Measurements from ENCODE around the gene PIAS2. TPM values are rescaled to one million over a fixed set of nuclear protein-coding genes. Genes with fewer than 3 reads are reported as not detected.

PIAS2 gene
- total and polyA plus RNA-seq, 4 donors: 5.6 to 17.2 (median 9.2) TPM

GRCh38 chr18:46794607-46795006 lies 122.7 kb downstream of the PIAS2 start:
- no peaks in the 10 kb centered on the region for H3K27me3 ChIP-seq (ENCODE audit: control insufficient read depth in 4 of 4, insufficient read depth in 4 of 4, low read length in 3 of 4)
- H3K9me3 ChIP-seq (ENCODE audit: control insufficient read depth in 4 of 4, low read length in 3 of 4): peaks cover 0 to 2% (median under 1%) of the 10 kb centered on the region in 4 donors
- no peak overlapping the region for H3K27ac ChIP-seq (ENCODE audit: low read depth in 1 of 2, low read length in 2 of 2)
- no peak for DNase-seq (ENCODE audit: low spot score)
- no peak for TF ChIP-seq GABPA (IDR thresholded peaks at IDR 0.05 in 1 of 2, conservative IDR thresholded peaks at IDR 0.05 in 1 of 2)
- TF ChIP-seq RXRA (IDR thresholded peaks at IDR 0.05): no peak
- TF ChIP-seq JUND (IDR thresholded peaks at IDR 0.05): no peak
- no peak for TF ChIP-seq TAF1 (conservative IDR thresholded peaks at IDR 0.05)
- TF ChIP-seq HNF4G (IDR thresholded peaks at IDR 0.05): no peak
- no peak for TF ChIP-seq ZBTB33 (IDR thresholded peaks at IDR 0.05)
- TF ChIP-seq YY1 (IDR thresholded peaks at IDR 0.05): no peak
- 85% methylated on average over 1 of the region's 1 CpG for WGBS
- no peak overlapping the region for H3K9ac ChIP-seq (ENCODE audit: low read depth in 1 of 2, low read length in 2 of 2)
- no peaks in the 10 kb centered on the region for H3K4me1 ChIP-seq (ENCODE audit: control insufficient read depth in 4 of 4, insufficient read depth in 4 of 4, low read length in 3 of 4)
- peaks cover 0 to 1% (median 0%) of the 10 kb centered on the region in 4 donors for H3K36me3 ChIP-seq (ENCODE audit: control insufficient read depth in 4 of 4, insufficient read depth in 3 of 4, low read depth in 1 of 4, low read length in 3 of 4)
- no peak overlapping the region for H3K4me3 ChIP-seq (ENCODE audit: low read depth in 1 of 3, low read length in 3 of 3)

DNA sequence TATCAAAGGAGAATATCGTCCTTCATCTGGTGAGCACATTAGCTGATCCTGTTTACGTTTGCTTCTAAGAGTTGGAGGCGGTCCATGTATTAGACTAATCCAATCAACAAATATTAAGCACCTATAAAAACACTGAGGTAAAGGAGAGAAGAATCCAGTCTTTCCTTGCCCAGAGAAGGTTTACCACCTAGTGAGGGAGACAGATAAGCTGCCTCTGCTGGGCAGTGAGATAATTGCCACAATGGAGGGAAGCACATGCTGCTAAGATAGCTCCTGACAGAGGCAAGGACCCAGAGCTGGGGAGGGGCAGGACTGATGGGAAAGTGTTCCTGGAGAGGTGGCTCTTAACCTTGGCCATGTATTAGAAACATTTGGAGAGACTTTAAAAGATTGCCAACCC lies 123.7 kb downstream of the PIAS2 start:
- H3K27ac ChIP-seq (ENCODE audit: low read depth in 1 of 2, low read length in 2 of 2): no peak overlapping the region
- no peaks in the 10 kb centered on the region for H3K4me1 ChIP-seq (ENCODE audit: control insufficient read depth in 4 of 4, insufficient read depth in 4 of 4, low read length in 3 of 4)
- TF ChIP-seq RXRA (IDR thresholded peaks at IDR 0.05) (no peak), FOXA2 (IDR thresholded peaks at IDR 0.05) (no peak), GABPA (IDR thresholded peaks at IDR 0.05 in 1 of 2, conservative IDR thresholded peaks at IDR 0.05 in 1 of 2) (no peak), RAD21 (IDR thresholded peaks at IDR 0.05) (no peak)
- TF ChIP-seq, protein P1, sequence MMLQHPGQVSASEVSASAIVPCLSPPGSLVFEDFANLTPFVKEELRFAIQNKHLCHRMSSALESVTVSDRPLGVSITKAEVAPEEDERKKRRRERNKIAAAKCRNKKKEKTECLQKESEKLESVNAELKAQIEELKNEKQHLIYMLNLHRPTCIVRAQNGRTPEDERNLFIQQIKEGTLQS (IDR thresholded peaks at IDR 0.05): no peak
- H3K9me3 ChIP-seq (ENCODE audit: control insufficient read depth in 4 of 4, low read length in 3 of 4): peaks cover 0 to 2% (median under 1%) of the 10 kb centered on the region in 4 donors
- H3K4me3 ChIP-seq (ENCODE audit: low read depth in 1 of 3, low read length in 3 of 3): no peak overlapping the region
- no peak for DNase-seq (ENCODE audit: low spot score)
- H3K36me3 ChIP-seq (ENCODE audit: control insufficient read depth in 4 of 4, insufficient read depth in 3 of 4, low read depth in 1 of 4, low read length in 3 of 4): peaks cover 0 to 1% (median 0%) of the 10 kb centered on the region in 4 donors
- no peaks in the 10 kb centered on the region for H3K27me3 ChIP-seq (ENCODE audit: control insufficient read depth in 4 of 4, insufficient read depth in 4 of 4, low read length in 3 of 4)
- 79% methylated on average over 3 of the region's 3 CpGs for WGBS
- no peak overlapping the region for H3K9ac ChIP-seq (ENCODE audit: low read depth in 1 of 2, low read length in 2 of 2)

DNA sequence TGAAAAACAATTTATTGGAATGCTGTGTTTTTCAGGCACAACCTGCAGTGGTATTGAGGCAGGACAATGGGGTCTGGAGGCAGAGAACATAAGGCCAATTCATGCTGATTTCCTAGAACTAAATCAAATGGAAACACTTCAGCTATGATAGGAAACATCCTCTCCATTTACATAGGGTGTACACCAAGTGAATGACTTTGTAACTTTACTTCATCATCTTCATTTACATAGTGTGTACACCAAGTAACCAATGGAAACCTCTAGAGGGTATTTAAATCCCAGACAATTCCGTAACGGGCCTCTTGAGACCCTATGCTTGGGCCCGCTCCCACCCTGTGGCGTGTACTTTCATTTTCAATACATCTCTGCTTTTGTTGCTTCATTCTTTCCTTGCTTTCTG lies 128.2 kb downstream of the PIAS2 start:
- WGBS: 83% methylated on average over 4 of the region's 4 CpGs
- no peaks in the 10 kb centered on the region for H3K36me3 ChIP-seq (ENCODE audit: control insufficient read depth in 4 of 4, insufficient read depth in 3 of 4, low read depth in 1 of 4, low read length in 3 of 4)
- no peaks in the 10 kb centered on the region for H3K4me1 ChIP-seq (ENCODE audit: control insufficient read depth in 4 of 4, insufficient read depth in 4 of 4, low read length in 3 of 4)
- no peak overlapping the region for H3K4me3 ChIP-seq (ENCODE audit: low read depth in 1 of 3, low read length in 3 of 3)
- H3K27me3 ChIP-seq (ENCODE audit: control insufficient read depth in 4 of 4, insufficient read depth in 4 of 4, low read length in 3 of 4): no peaks in the 10 kb centered on the region
- peaks cover 0 to 4% (median 2%) of the 10 kb centered on the region in 4 donors for H3K9me3 ChIP-seq (ENCODE audit: control insufficient read depth in 4 of 4, low read length in 3 of 4)
- no peak for DNase-seq (ENCODE audit: low spot score)
- no peak overlapping the region for H3K27ac ChIP-seq (ENCODE audit: low read depth in 1 of 2, low read length in 2 of 2)
- H3K9ac ChIP-seq (ENCODE audit: low read depth in 1 of 2, low read length in 2 of 2): no peak overlapping the region
- TF ChIP-seq YY1 (IDR thresholded peaks at IDR 0.05) (no peak), EGR1 (IDR thresholded peaks at IDR 0.05; ENCODE audit: low read depth in 2 of 2) (no peak), RAD21 (IDR thresholded peaks at IDR 0.05) (no peak), RXRA (IDR thresholded peaks at IDR 0.05) (no peak), GABPA (IDR thresholded peaks at IDR 0.05 in 1 of 2, conservative IDR thresholded peaks at IDR 0.05 in 1 of 2) (no peak), FOXA1 (IDR thresholded peaks at IDR 0.05) (no peak), FOXA2 (IDR thresholded peaks at IDR 0.05) (no peak), REST (IDR thresholded peaks at IDR 0.05) (no peak), ZBTB33 (IDR thresholded peaks at IDR 0.05) (no peak), NR2F2 (IDR thresholded peaks at IDR 0.05) (no peak), HNF4A (conservative IDR thresholded peaks at IDR 0.05) (no peak), JUND (IDR thresholded peaks at IDR 0.05) (no peak)
- TF ChIP-seq, protein P1 (IDR thresholded peaks at IDR 0.05): no peak
- TF ChIP-seq, protein P2, sequence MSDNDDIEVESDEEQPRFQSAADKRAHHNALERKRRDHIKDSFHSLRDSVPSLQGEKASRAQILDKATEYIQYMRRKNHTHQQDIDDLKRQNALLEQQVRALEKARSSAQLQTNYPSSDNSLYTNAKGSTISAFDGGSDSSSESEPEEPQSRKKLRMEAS (IDR thresholded peaks at IDR 0.05): no peak
- TF ChIP-seq, protein P3, sequence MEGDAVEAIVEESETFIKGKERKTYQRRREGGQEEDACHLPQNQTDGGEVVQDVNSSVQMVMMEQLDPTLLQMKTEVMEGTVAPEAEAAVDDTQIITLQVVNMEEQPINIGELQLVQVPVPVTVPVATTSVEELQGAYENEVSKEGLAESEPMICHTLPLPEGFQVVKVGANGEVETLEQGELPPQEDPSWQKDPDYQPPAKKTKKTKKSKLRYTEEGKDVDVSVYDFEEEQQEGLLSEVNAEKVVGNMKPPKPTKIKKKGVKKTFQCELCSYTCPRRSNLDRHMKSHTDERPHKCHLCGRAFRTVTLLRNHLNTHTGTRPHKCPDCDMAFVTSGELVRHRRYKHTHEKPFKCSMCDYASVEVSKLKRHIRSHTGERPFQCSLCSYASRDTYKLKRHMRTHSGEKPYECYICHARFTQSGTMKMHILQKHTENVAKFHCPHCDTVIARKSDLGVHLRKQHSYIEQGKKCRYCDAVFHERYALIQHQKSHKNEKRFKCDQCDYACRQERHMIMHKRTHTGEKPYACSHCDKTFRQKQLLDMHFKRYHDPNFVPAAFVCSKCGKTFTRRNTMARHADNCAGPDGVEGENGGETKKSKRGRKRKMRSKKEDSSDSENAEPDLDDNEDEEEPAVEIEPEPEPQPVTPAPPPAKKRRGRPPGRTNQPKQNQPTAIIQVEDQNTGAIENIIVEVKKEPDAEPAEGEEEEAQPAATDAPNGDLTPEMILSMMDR (IDR thresholded peaks at IDR 0.05; ENCODE audit: low read depth, low read length, missing input control): no peak

Data from liver (tissue), 9 donors.